Astrocyte (in vitro differentiated cells and primary cell): ENCODE measurements around the gene LINC00632. TPM values are rescaled to one million over a fixed set of nuclear protein-coding genes. Genes with fewer than 3 reads are reported as not detected.

Experiments used
- DNase-seq: peaks from one replicate; pipeline ENCODE4 v3.0.0-alpha.2; 2010; ENCODE audit warnings: low read depth
- FAIRE-seq: peaks from 2 replicates; lab custom pipeline; 2011; peaks lifted over from hg19 to GRCh38; lab: Jason Lieb, UNC
- H2AFZ ChIP-seq: 2 replicates; pipeline ENCODE4 v1.6.0; 2012; ENCODE audit warnings: low read depth, low read length, inconsistent platforms
- H3K27ac ChIP-seq: 2 replicates; pipeline ENCODE4 v1.5.1; 2011; ENCODE audit warnings: low read depth, low read length, inconsistent platforms
- H3K27me3 ChIP-seq: 2 replicates; pipeline ENCODE4 v1.6.0; 2011; ENCODE audit warnings: low read length, inconsistent platforms; ENCODE audit not compliant: insufficient read depth
- H3K36me3 ChIP-seq: 2 replicates; pipeline ENCODE4 v1.5.1; 2011; ENCODE audit warnings: low read length, inconsistent platforms; ENCODE audit not compliant: insufficient read depth
- H3K4me1 ChIP-seq: 2 replicates; pipeline ENCODE4 v1.5.1; 2011; ENCODE audit warnings: low read length, inconsistent platforms; ENCODE audit not compliant: insufficient read depth
- H3K4me2 ChIP-seq: 2 replicates; pipeline ENCODE4 v1.6.0; 2012; ENCODE audit warnings: low read length, inconsistent platforms
- H3K4me3 ChIP-seq: 2 replicates; pipeline ENCODE4 v1.5.1; 2011; ENCODE audit warnings: low read depth, mild to moderate bottlenecking, low read length, inconsistent platforms; ENCODE audit not compliant: insufficient read depth
- H3K79me2 ChIP-seq: 2 replicates; pipeline ENCODE4 v1.6.0; 2012; ENCODE audit warnings: mild to moderate bottlenecking, low read length, inconsistent platforms; ENCODE audit not compliant: insufficient read depth
- H3K9ac ChIP-seq: 2 replicates; pipeline ENCODE4 v1.6.0; 2012; ENCODE audit warnings: mild to moderate bottlenecking, low read length, inconsistent platforms
- H3K9me3 ChIP-seq: 2 replicates; pipeline ENCODE4 v1.5.1; 2012; ENCODE audit warnings: low read depth, mild to moderate bottlenecking, low read length, inconsistent platforms; ENCODE audit not compliant: insufficient read depth
- H4K20me1 ChIP-seq: 2 replicates; pipeline ENCODE4 v1.6.0; 2012; ENCODE audit warnings: low read length, inconsistent platforms; ENCODE audit not compliant: insufficient read depth
- H3K27ac Mint-ChIP-seq: one replicate; pipeline ENCODE4 v1.8.0; 2021; ENCODE audit warnings: mild to moderate bottlenecking, mixed read lengths; ENCODE audit not compliant: unreplicated experiment
- H3K27me3 Mint-ChIP-seq: one replicate; pipeline ENCODE4 v1.8.0; 2021; ENCODE audit warnings: low read depth, mixed read lengths; ENCODE audit not compliant: unreplicated experiment
- H3K36me3 Mint-ChIP-seq: one replicate; pipeline ENCODE4 v1.8.0; 2021; ENCODE audit warnings: low read depth, mixed read lengths; ENCODE audit not compliant: unreplicated experiment
- H3K4me1 Mint-ChIP-seq: one replicate; pipeline ENCODE4 v1.8.0; 2021; ENCODE audit warnings: low read depth, mixed read lengths; ENCODE audit not compliant: unreplicated experiment
- H3K4me3 Mint-ChIP-seq: one replicate; pipeline ENCODE4 v1.8.0; 2021; ENCODE audit warnings: mild to moderate bottlenecking, moderate library complexity, mixed read lengths; ENCODE audit not compliant: unreplicated experiment
- H3K9me3 Mint-ChIP-seq: one replicate; pipeline ENCODE4 v1.8.0; 2021; ENCODE audit warnings: mild to moderate bottlenecking, mixed read lengths; ENCODE audit not compliant: unreplicated experiment
- CTCF ChIP-seq: IDR thresholded peaks from 2 replicates; pipeline ENCODE4 v1.5.1; 2011; ENCODE audit warnings: low read depth, mild to moderate bottlenecking, inconsistent platforms, low read length, moderate library complexity; ENCODE audit not compliant: insufficient read depth
- EZH2 ChIP-seq: IDR thresholded peaks from 2 replicates; pipeline ENCODE4 v1.6.1; 2012; ENCODE audit warnings: mild to moderate bottlenecking, low read length, inconsistent platforms; ENCODE audit not compliant: insufficient read depth
- total RNA-seq: library from RNA; stranded (reverse); gene quantifications from 2 replicates; pipeline ENCODE4 v1.2.1, GENCODE V29; 2021

LINC00632 gene
- total RNA-seq, 1 donor from 2014 or later = 318 TPM

- Mint-ChIP-seq H3K36me3 (no peaks in the 10 kb centered on the region), H3K27ac (no peak overlapping the region), H3K27me3 (no peaks in the 10 kb centered on the region), H3K4me3 (no peak overlapping the region), H3K4me1 (no peaks in the 10 kb centered on the region), H3K9me3 (no peaks in the 10 kb centered on the region)
- Histone ChIP-seq H3K4me1 (no peaks in the 10 kb centered on the region), H3K4me2 (no peak overlapping the region), H4K20me1 (no peaks in the 10 kb centered on the region), H3K27me3 (no peaks in the 10 kb centered on the region), H3K79me2 (no peaks in the 10 kb centered on the region), H2AFZ (no peak overlapping the region), H3K4me3 (no peak overlapping the region), H3K27ac (no peak overlapping the region), H3K9ac (no peak overlapping the region), H3K9me3 (no peaks in the 10 kb centered on the region), H3K36me3 (no peaks in the 10 kb centered on the region)
- TF ChIP-seq CTCF (no peak), EZH2 (no peak)
- FAIRE-seq (no peak), DNase-seq (no peak)
These were observed 127.3 kb downstream of the LINC00632 start for GRCh38 chrX:140836874-140837273.

Other genes starting within 250 kb of the LINC00632 start
- gene SOX3, start 204.7 kb upstream of the LINC00632 start, total RNA-seq = 0.26 and 0.98 TPM in 2 replicates